ENCODE measurements around the gene ERICH4.

ERICH4 gene

GRCh38 chr19:41413947-41414346 is 29.0 kb upstream of the ERICH4 start:
- DNase-seq (ENCODE audit: low read depth, low spot score), result no peak
- in situ Hi-C loops (cut with HindIII; ENCODE audit: low sequenced_read_pairs), result no loop called here
- no peak overlapping the region for H3K4me3 ChIP-seq (ENCODE audit: low read depth, low read length)
- TF ChIP-seq CTCF (IDR thresholded peaks at IDR 0.05; ENCODE audit: low read depth, low read length), result no peak

- in situ Hi-C loops (cut with HindIII; ENCODE audit: low sequenced_read_pairs), result no loop called here
Measured at GRCh38 chr19:41414461-41414860, 28.5 kb upstream of the ERICH4 start.

GRCh38 chr19:41415154-41415571 is 27.8 kb upstream of the ERICH4 start:
- no peak for TF ChIP-seq CTCF (IDR thresholded peaks at IDR 0.05; ENCODE audit: low read depth, low read length)
- in situ Hi-C loops (cut with HindIII; ENCODE audit: low sequenced_read_pairs), result no loop called here
- H3K4me3 ChIP-seq (ENCODE audit: low read depth, low read length), result no peak overlapping the region
- no peak for DNase-seq (ENCODE audit: low read depth, low spot score)

More at GRCh38 chr19:41414461-41414860, 28.5 kb upstream of the ERICH4 start:
- no peak for DNase-seq (ENCODE audit: low read depth, low spot score)
- TF ChIP-seq CTCF (IDR thresholded peaks at IDR 0.05; ENCODE audit: low read depth, low read length), result no peak
- H3K4me3 ChIP-seq (ENCODE audit: low read depth, low read length), result no peak overlapping the region

GRCh38 chr19:41416194-41416674 is 26.7 kb upstream of the ERICH4 start:
- in situ Hi-C loops (cut with HindIII; ENCODE audit: low sequenced_read_pairs), result no loop called here
- no peak overlapping the region for H3K4me3 ChIP-seq (ENCODE audit: low read depth, low read length)
- no peak for DNase-seq (ENCODE audit: low read depth, low spot score)
- TF ChIP-seq CTCF (IDR thresholded peaks at IDR 0.05; ENCODE audit: low read depth, low read length), result no peak

- in situ Hi-C loops (cut with HindIII; ENCODE audit: low sequenced_read_pairs), result no loop called here
- H3K4me3 ChIP-seq (ENCODE audit: low read depth, low read length), result no peak overlapping the region
- TF ChIP-seq CTCF (IDR thresholded peaks at IDR 0.05; ENCODE audit: low read depth, low read length), result no peak
- no peak for DNase-seq (ENCODE audit: low read depth, low spot score)
Measured at GRCh38 chr19:41420101-41420880, 22.7 kb upstream of the ERICH4 start.

GRCh38 chr19:41421314-41421713 is 21.6 kb upstream of the ERICH4 start:
- TF ChIP-seq CTCF (IDR thresholded peaks at IDR 0.05; ENCODE audit: low read depth, low read length), result no peak
- no peak overlapping the region for H3K4me3 ChIP-seq (ENCODE audit: low read depth, low read length)
- in situ Hi-C loops (cut with HindIII; ENCODE audit: low sequenced_read_pairs), result no loop called here
- DNase-seq (ENCODE audit: low read depth, low spot score), result no peak
